ENCODE results near the gene RPS6KB2.

GRCh38 chr11:67411785-67412152 is 16.5 kb upstream of the RPS6KB2 start:
- TF ChIP-seq EZH2 (IDR thresholded peaks at IDR 0.05; ENCODE audit: low read length, missing control alignments) (no peak), CTCF (conservative IDR thresholded peaks at IDR 0.05 in 1 of 2, IDR thresholded peaks at IDR 0.05 in 1 of 2; ENCODE audit: low read depth in 1 of 2, low read length in 2 of 2) (no peak)

Data from fibroblast of lung (primary cell).